Fibroblast of mammary gland (primary cell): ENCODE results near the gene RMDN2.
"Not testable (repeated sequence)": the region's sequence is repeated elsewhere in the genome, so short reads cannot be mapped to it uniquely, and the experiment has no call there.

Experiments
- DNase-seq: peaks from one replicate; pipeline ENCODE4 v3.0.0-alpha.2; 2010; ENCODE audit warnings: low read depth
- H3K4me3 ChIP-seq: 2 replicates; pipeline ENCODE4 v1.5.1; 2011; ENCODE audit warnings: low read depth, mild to moderate bottlenecking, low read length, moderate library complexity; ENCODE audit not compliant: control insufficient read depth
- TF ChIP-seq, protein P1 (sequence below): conservative IDR thresholded peaks from 2 replicates; pipeline ENCODE4 v1.5.1; 2011; ENCODE audit warnings: low read depth, low read length, inconsistent platforms; ENCODE audit not compliant: control insufficient read depth, insufficient read depth

Gene RMDN2

DNA sequence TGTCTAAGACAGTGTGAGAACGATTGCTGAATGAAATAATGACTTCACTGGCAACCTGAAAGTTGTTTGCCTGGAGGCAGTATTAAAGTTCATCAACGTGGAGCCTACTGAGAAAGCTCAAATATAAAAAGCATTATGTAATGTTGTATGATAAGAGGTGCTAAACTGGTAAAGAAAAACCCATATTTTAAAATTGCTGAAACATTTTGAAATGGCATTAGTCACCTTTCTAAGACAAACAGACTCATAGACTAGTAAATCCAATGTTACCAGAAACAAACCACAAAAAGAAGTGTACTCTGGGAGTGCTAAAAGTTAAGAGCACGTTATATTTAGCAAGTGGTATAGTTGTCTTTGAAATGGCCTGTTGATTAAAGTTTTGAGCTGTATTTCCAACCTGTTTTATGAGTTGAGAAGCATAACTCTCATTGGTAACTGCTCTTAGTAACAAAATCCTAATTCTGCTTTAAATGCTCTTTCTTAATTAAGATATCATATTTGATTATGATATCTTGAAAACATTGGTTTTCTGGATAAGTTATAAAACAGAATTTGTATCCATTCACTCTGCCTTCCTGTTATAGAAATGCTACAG lies 88.2 kb downstream of the RMDN2 start:
- H3K4me3 ChIP-seq: no peak overlapping the region
- TF ChIP-seq, protein P1, sequence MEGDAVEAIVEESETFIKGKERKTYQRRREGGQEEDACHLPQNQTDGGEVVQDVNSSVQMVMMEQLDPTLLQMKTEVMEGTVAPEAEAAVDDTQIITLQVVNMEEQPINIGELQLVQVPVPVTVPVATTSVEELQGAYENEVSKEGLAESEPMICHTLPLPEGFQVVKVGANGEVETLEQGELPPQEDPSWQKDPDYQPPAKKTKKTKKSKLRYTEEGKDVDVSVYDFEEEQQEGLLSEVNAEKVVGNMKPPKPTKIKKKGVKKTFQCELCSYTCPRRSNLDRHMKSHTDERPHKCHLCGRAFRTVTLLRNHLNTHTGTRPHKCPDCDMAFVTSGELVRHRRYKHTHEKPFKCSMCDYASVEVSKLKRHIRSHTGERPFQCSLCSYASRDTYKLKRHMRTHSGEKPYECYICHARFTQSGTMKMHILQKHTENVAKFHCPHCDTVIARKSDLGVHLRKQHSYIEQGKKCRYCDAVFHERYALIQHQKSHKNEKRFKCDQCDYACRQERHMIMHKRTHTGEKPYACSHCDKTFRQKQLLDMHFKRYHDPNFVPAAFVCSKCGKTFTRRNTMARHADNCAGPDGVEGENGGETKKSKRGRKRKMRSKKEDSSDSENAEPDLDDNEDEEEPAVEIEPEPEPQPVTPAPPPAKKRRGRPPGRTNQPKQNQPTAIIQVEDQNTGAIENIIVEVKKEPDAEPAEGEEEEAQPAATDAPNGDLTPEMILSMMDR: no peak
- peak; percentile 57 for DNase-seq

DNA sequence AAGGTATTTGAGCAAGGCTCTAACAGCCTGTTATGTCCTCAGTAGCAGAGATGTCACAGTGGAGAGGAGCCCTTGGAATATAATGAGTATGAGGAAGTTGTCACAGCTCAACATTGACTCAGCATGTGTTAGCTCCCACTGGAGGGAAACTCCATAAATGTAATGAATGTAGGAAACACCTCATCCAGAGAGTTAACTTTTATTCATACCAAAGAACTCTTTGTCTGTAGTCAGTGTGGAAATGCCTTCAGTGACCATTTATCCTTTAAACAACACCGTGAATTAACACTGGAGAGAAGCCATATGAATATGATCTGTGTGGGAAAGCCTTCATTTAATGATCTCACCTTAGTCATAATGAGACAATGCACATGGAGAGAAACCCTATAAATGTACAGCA lies 91.1 kb downstream of the RMDN2 start:
- H3K4me3 ChIP-seq: no peak overlapping the region
- DNase-seq: peak; percentile 20
- TF ChIP-seq, protein P1: no peak

DNA sequence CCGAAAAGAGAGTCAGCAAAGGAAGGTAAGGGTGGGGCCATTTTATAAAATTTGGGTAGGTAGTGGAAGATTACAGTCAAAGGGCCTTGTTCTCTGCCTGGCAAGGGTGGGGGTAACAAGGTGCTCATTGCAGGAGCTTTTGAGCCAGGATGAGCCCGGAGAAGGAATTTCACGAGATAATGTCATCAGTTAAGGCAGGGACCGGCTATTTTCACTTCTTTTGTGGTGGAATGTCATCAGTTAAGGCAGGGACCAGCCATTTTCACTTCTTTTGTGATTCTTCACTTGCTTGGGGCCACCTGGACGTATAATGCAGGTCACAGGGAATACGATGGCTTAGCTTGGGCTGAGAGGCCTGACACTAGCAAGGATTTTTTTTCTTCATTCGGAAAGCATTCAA lies 92.7 kb downstream of the RMDN2 start:
- DNase-seq: no peak
- H3K4me3 ChIP-seq: no peak overlapping the region
- TF ChIP-seq, protein P1: no peak

DNA sequence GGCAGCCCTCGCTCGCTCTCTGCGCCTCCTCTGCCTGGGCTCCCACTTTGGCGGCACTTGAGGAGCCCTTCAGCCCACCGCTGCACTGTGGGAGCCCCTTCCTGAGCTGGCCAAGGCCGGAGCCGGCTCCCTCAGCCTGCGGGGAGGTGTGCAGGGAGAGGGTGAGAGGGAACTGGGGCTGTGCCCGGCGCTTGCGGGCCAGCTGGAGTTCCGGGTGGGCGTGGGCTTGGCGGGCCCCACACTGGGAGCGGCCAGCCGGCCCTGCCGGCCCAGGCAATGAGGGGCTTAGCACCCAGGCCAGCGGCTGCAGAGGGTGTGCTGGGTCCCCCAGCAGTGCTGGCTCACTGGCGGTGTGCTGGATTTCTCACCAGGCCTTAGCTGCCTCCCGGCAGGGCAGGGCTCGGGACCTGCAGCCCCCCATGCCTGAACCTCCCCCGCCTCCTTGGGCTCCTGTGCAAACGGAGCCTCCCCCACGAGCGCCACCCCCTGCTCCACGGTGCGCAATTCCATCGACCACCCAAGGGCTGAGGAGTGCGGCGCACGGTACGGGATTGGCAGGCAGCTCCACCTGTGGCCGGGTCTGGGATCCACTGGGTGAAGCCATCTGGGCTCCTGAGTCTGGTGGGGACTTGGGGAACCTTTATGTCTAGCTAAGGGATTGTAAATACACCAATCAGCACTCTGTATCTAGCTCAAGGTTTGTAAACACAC lies 95.4 kb downstream of the RMDN2 start:
- not testable (repeated sequence) for H3K4me3 ChIP-seq, DNase-seq

DNA sequence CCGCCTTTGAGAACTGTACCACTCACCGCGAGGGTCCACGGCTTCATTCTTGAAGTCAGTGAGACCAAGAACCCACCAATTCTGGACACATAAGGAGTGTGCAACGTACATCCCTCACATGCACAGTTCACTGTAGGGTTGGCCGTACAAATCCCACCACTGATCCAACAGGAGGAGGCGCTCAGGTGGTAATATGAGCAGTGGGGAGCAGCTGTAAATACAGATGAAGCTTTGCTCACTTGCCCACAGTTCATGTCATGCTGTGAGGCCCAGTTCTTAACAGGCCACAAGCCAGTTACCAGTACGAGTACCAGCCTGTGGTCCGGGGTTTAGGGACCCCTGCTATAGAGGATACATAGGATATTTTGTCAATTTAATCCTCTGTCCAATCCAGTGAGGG lies 96.5 kb downstream of the RMDN2 start:
- DNase-seq: no peak
- no peak overlapping the region for H3K4me3 ChIP-seq
- TF ChIP-seq, protein P1: no peak

DNA sequence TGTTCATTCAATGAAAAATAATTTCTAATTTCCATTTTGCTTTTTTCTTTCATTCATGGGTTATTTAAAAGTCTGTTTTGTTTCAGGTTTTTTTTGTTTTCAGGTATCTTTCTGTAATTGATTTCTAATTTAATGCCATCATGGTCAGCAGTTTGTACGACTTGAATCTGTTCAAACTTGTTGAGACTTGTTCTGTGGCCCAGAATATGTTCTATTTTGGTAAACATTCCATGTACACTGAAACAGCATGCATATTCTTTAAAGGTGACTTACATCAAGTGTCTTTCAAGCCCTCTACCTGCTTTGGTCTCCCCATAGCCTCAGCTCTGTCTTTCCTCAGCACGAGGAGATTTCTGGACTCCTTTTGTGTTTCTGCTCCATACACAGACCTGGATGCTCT lies 101.8 kb downstream of the RMDN2 start:
- no peak overlapping the region for H3K4me3 ChIP-seq
- DNase-seq: no peak
- TF ChIP-seq, protein P1: no peak

DNA sequence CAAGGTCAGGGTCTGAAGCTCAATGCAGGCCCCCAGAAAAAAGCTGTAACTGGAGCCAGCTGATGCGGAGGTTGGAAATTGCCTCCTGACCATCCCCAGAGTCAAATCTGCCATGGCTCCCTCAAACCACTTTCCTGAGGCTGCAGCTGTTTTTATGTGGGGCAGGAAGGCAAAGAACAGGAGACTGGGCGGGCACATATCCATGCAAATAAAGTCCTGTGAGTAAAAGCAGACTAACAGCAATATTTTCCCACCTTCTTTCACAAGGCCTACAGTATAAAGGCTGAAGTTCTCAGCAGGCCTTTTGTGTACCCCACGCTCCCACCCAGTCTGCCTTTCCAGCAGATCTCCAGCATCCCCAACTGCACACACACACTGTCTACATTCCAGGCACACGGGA lies 103.7 kb downstream of the RMDN2 start:
- DNase-seq: no peak
- TF ChIP-seq, protein P1: no peak

More for the DNA sequence above, 103.7 kb downstream of the RMDN2 start:
- no peak overlapping the region for H3K4me3 ChIP-seq
